ENCODE results near the gene NCAM1. TPM values are rescaled to one million over a fixed set of nuclear protein-coding genes. Genes with fewer than 3 reads are reported as not detected.

NCAM1 gene
- total RNA-seq, 4 donors from 2014 or later = 56.3 to 193 (median 70.2) TPM

DNA sequence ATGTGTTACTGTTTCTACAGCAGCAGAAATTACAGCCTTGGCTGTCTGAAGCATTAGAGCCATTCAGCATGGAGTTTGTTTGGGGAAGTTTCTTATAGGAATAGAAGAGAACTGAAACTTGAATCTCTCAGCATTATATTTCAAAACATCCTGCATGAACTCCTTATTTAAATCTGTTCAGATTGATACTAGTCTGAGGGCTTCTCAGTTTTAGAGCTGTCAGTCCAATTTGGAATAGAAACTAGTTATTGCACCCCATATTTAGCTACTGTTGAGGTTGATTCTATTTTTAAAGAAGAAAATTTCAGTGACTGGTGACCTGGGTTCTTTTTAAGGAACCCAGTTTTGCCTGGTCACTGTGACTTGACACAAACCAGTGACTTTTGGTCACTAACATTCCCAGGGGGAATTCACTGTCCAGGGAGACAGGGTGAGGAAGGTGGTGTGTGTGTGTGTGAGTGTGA is 227.2 kb downstream of the NCAM1 start:
- Histone ChIP-seq H3K36me3 (no peaks in the 10 kb centered on the region), H3K27me3 (no peaks in the 10 kb centered on the region), H3K4me3 (no peak overlapping the region), H3K9me3 (no peaks in the 10 kb centered on the region), H3K27ac (no peak overlapping the region), H3K4me1 (peaks cover 0 to 45% (median 0%) of the 10 kb centered on the region in 3 donors)
- no peak for ATAC-seq
- no peak for TF ChIP-seq POLR2A (IDR thresholded peaks at IDR 0.05)
- TF ChIP-seq EP300 (IDR thresholded peaks at IDR 0.05) = no peak
- TF ChIP-seq, protein P1, sequence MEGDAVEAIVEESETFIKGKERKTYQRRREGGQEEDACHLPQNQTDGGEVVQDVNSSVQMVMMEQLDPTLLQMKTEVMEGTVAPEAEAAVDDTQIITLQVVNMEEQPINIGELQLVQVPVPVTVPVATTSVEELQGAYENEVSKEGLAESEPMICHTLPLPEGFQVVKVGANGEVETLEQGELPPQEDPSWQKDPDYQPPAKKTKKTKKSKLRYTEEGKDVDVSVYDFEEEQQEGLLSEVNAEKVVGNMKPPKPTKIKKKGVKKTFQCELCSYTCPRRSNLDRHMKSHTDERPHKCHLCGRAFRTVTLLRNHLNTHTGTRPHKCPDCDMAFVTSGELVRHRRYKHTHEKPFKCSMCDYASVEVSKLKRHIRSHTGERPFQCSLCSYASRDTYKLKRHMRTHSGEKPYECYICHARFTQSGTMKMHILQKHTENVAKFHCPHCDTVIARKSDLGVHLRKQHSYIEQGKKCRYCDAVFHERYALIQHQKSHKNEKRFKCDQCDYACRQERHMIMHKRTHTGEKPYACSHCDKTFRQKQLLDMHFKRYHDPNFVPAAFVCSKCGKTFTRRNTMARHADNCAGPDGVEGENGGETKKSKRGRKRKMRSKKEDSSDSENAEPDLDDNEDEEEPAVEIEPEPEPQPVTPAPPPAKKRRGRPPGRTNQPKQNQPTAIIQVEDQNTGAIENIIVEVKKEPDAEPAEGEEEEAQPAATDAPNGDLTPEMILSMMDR (IDR thresholded peaks at IDR 0.05) = no peak
- no peak for TF ChIP-seq POLR2AphosphoS5 (IDR thresholded peaks at IDR 0.05)

DNA sequence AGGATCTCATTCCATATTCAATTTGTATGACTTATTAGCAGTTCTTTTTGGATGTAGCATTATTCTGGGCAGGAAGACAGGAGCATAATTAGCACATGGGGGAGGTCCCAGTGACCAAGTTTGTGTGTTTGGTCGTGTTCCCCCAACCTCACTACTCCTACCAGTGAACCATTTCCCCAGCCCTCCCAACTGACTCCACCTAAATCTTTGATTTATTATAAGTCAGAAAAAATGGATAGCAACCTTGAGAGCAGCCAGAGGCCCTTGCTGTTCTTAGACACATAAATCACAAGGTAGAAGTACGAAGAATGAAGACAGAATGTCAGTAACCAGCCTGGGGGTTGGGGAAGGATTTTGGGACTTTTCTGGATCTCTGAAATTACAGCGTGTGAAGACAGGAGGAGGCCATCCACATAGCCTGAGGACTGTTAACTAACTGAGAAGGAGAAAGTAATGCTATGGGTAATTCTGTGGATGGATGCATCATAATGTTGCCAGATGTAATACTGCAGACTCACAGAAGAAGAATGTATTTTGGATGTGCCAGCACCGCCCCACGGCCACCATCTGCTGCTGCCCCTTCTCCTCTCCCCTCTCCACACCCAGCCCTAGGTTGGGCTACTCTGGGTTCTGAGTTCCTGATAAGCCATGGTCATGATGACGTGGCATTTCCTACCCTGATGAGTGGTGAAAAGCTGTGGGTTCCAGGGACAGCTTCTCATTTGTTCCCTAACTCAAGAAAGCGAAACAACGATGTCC is 228.9 kb downstream of the NCAM1 start:
- Histone ChIP-seq H3K4me3 (no peak overlapping the region), H3K4me1 (peaks cover 0 to 58% (median 0%) of the 10 kb centered on the region in 3 donors), H3K9me3 (no peaks in the 10 kb centered on the region), H3K27ac (no peak overlapping the region), H3K27me3 (no peaks in the 10 kb centered on the region), H3K36me3 (no peaks in the 10 kb centered on the region)
- peak; percentile 9 for TF ChIP-seq POLR2AphosphoS5 (IDR thresholded peaks at IDR 0.05)
- no peak for TF ChIP-seq POLR2A (IDR thresholded peaks at IDR 0.05)
- 66 to 67% methylated on average over 4 to 6 of the region's 8 CpGs for WGBS, 2 donors (ENCODE audit: low coverage in 1 of 2)
- peak; percentile 70 for ATAC-seq

DNA sequence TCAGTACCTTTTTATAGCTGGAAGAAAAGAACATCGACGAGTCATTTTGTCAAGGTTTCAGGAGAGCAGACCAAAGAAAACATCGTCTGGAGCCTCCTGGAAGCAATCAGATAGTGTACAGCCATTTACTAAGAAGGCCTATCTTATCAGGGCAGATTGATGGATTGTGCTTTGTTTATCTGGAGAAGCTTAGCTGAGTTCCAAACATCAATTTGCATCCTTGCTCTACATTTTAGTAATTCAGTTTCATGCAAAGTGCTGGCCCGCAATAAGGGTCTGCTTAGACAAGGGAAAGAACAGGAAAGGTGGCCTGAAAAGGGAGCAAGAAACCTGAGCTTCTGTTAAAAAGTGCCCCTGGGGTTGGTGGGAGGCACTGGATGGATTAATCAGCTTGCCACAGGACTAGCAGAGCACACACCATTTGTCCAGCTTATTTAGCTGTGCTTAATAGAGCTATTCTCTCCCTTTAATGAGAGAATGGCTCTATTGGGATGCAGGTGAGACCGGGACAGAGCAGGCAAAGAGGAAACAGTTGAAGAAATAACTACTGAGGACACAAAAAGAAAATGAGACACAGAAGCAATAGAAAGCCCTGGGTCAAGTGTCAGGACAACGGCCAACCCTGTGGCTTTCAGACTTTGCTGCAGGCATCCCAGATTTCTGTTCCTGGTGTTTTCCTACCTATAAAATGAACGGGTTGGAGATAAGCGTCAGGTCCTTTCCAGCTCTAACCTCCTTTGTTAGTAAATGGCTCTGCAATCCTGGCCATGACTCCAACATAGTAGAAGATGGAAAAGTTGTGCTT is 231.1 kb downstream of the NCAM1 start:
- no peaks in the 10 kb centered on the region for H3K36me3 ChIP-seq
- TF ChIP-seq POLR2AphosphoS5 (IDR thresholded peaks at IDR 0.05) (no peak), POLR2A (IDR thresholded peaks at IDR 0.05) (no peak), EP300 (IDR thresholded peaks at IDR 0.05) (no peak)
- TF ChIP-seq, protein P1 (IDR thresholded peaks at IDR 0.05) = no peak
- no peak for ATAC-seq
- 56 to 78% methylated on average over 5 to 8 of the region's 8 CpGs for WGBS, 2 donors (ENCODE audit: low coverage in 1 of 2)
- H3K4me3 ChIP-seq = no peak overlapping the region
- H3K4me1 ChIP-seq = peaks cover 0 to 58% (median 0%) of the 10 kb centered on the region in 3 donors
- no peaks in the 10 kb centered on the region for H3K27me3 ChIP-seq
- H3K9me3 ChIP-seq = no peaks in the 10 kb centered on the region
- H3K27ac ChIP-seq = no peak overlapping the region

DNA sequence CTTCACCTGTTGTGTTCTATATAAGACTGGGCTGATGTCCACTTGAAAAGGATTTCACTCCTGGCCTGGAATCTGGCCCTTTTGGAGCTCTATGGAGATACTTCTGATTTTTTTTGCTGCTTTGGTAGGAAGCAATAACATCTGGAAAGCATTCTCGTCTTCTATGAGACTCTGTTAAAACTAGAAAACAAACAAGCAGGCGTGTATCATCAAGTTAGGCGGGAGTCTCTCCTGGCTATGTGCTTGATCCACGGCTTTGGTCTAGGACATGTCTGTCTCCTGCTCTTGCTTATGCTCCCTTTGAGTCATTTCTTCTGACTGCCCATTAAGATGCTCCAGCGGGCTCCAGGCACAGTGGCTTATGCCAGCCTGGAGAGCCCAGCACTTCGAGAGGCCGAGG is 231.8 kb downstream of the NCAM1 start:
- Histone ChIP-seq H3K4me3 (no peak overlapping the region), H3K9me3 (no peaks in the 10 kb centered on the region), H3K27me3 (no peaks in the 10 kb centered on the region), H3K4me1 (peaks cover 0 to 52% (median 0%) of the 10 kb centered on the region in 3 donors), H3K27ac (peak overlapping the region in 2 of 4 donors; percentile 12 to 40), H3K36me3 (no peaks in the 10 kb centered on the region)
- peak; percentile 51 for ATAC-seq
- WGBS, 2 donors (ENCODE audit: low coverage in 1 of 2) = 70 to 77% methylated on average over 2 to 4 of the region's 7 CpGs
- TF ChIP-seq POLR2A (IDR thresholded peaks at IDR 0.05) (no peak), POLR2AphosphoS5 (IDR thresholded peaks at IDR 0.05) (no peak), EP300 (IDR thresholded peaks at IDR 0.05) (no peak)
- TF ChIP-seq, protein P1 (IDR thresholded peaks at IDR 0.05) = no peak

DNA sequence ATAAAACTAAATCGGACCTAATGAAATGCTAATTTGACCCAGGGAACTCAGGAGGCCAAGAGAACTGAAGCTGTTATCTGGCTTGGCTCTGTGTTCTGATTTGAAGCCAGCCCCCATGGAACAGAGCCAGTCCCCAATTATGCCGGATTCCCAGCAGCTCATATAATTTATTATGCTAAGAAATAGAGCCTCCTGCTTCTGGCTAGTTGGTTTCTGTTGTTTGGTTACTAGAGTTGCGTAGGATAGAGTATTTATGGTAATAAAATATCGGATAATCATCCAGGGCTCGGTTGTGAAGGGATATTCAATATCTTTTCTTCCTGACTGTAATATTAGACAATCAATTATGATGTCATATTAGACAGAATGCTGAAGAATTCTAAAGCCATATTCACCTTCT is 232.7 kb downstream of the NCAM1 start:
- no peaks in the 10 kb centered on the region for H3K36me3 ChIP-seq
- peak overlapping the region in 1 of 4 donors; percentile 40 for H3K27ac ChIP-seq
- peaks cover 0 to 49% (median 0%) of the 10 kb centered on the region in 3 donors for H3K4me1 ChIP-seq
- H3K27me3 ChIP-seq = no peaks in the 10 kb centered on the region
- TF ChIP-seq POLR2AphosphoS5 (IDR thresholded peaks at IDR 0.05) (no peak), EP300 (IDR thresholded peaks at IDR 0.05) (no peak), POLR2A (IDR thresholded peaks at IDR 0.05) (no peak)
- TF ChIP-seq, protein P1 (IDR thresholded peaks at IDR 0.05) = no peak
- no peak for ATAC-seq
- no peaks in the 10 kb centered on the region for H3K9me3 ChIP-seq
- 18 to 47% methylated on average over 5 of the region's 5 CpGs for WGBS, 2 donors (ENCODE audit: low coverage in 1 of 2)
- no peak overlapping the region for H3K4me3 ChIP-seq
